ENCODE measurements around the gene GNG8.

The GNG8 gene

GRCh38 chr19:46616631-46617322, 19.2 kb downstream of the GNG8 start:
- peak; percentile 76 for DNase-seq

DNA sequence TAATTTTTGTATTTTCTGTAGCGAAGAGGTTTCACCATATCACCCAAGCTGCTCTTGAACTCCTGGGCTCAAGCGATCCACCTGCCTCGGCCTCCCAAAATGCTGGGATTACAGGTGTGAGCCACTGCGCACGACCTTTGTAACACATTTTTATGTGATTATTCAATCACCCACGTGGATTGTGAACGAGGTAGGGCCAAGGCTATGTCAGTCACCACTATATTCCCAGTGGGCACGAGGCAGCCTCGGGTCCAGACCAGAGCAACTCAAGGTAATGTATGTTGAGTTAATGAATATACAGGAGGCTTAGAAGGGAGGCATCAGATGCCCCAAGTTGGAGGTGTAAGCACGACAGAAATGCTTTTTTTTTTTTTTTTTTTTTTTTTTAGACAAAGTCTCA, 20.0 kb downstream of the GNG8 start:
- no peak for DNase-seq

GRCh38 chr19:46614114-46614722, 21.8 kb downstream of the GNG8 start:
- DNase-seq, result peak; percentile 85

DNA sequence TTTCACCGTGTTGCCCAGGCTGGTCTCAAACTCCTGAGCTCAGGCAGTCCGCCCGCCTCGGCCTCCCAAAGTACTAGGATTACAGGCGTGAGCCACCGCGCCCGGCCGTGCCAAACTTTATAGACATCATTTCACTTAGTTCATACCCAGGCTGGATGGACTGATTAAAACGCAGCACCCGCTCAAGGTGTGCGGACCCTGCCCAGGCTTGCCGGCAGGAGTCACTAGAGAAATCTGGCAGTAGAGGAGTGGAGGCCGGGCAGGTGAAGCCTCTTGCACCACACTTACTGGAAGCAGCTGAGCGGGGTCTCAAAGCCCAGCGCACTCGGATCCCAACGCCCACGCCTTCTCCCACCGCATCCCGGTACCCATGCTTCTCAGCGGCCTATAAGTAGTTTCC, 22.5 kb downstream of the GNG8 start:
- no peak for DNase-seq

GRCh38 chr19:46611776-46612175, 24.2 kb downstream of the GNG8 start:
- no peak for DNase-seq

DNA sequence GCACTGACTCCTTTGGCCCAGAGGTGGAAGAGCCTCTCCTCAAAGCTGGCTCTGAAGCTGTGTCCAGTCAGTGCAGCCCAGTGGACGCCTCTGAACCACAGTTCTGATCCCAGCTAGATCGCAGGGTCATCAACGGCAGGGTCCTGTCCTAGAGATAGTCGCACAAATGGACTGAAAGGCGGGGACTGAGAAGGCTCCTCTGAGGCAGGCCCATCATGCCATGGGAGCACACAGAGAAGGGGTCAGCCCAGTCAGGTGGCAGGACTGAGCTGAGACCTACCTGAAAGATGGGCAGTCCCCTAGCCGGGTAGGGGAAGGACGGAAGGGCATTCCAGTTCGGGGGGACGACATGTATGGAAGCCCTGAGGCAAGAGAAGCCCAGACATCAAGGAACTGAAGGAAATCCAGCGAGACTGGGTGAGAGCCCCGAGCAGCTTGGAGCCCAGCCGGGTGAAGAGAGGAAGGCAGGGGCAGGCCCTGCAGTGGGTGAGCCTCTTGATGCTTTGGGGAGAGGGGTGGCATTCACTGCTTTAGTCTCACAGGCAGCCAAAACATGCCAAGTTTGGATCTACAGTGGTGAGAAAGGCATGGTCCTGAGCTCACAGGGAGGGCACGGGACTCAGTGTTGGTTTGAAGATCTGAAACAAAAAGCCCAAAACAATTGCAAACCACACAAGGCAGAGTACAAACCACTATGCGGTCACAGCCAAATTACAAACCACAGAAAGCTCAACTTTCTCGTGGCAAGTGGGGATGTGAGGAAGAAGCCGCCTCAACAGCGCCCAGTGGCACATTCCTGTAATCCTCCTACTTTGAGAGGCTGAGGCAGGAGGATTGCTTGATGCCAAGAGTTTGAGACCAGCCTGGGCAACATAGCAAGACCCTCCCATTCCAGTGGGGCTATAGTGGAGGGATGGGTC, 24.9 kb downstream of the GNG8 start:
- DNase-seq, result no peak

GRCh38 chr19:46610413-46610775, 25.6 kb downstream of the GNG8 start:
- no peak for DNase-seq

- DNase-seq, result no peak
Observed at GRCh38 chr19:46609511-46610412, 26.2 kb downstream of the GNG8 start.

- DNase-seq, result no peak
Observed at GRCh38 chr19:46608581-46609345, 27.2 kb downstream of the GNG8 start.

GRCh38 chr19:46608178-46608577, 27.8 kb downstream of the GNG8 start:
- DNase-seq, result no peak

DNA sequence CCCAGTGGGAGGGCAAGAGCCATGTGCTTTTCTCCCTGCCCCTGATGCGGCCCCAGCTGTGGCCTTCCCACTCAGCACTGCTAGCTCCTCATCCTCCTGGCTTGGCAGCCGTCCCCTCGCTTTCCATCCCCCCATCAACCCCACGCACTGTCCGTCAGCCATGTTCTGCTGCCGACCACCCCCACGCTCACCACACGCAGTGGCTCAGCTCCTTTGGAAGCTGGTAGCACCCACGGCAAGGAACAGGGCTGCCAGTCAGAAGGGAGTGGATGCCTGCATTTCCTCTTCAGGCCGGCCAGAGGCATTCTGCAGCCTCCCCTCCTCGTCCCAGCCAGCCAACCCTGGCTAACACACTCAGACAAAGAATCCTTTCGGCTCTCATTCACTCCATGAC, 28.6 kb downstream of the GNG8 start:
- DNase-seq, result no peak

DNA sequence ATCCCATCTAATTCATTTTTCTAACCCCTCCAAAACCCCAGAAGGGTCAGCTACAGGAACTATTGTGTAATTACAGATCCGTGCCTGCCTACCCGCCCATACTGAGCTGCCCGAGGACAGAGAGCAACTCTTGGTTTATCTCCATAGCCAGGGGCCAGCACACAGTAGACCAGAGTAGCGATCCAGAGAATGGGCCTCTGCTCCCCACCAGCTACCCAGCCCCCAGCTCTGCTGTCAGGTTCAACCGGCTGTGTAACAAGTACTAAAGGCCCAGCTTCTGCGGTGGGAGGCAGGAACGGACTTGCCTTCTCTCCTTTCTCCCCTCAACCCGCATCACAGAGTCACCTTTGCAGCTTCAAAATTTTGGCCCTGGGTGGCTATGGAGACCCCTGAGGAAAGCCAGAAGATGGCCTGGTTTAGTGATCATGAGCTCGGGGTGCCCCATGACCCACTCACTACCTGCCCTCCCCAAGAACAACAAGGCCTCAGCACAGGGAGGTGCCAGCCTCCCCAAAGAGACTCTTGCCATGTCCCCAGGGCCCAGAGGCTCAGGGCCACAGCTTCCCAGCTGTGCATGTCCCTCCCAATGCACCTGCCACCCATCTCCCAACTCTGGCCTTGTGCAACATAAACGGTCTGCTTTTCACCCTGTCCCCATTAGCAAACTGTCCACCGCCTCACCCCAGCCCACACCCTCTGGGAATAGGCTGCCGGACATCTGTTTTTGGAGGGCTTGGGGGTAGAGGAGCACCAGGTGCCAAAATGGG, 29.1 kb downstream of the GNG8 start:
- no peak for DNase-seq

GRCh38 chr19:46606019-46606418, 30.0 kb downstream of the GNG8 start:
- no peak for DNase-seq

DNA sequence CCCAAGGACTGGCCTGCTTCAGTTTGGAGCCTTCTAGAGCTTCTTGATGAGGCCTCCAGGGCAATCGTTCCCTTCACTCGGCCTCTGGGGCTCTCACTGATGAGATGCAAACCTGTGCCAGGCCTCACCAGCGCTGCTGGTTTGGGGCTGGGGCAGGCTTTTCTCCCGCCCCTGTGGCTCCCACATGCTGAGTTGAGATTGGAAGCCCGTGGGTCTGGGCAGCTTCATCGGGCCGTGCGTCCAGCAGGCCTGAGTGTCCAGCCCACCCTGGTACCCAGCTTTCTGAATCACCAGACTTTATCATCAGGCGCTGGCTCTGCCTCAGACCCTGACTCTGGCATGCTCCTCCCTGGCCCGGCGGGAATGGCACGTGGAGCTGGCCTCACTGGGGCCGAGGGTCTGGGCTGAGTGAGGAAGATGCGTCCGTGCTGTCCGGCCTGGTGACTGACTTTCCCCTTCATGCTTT, 30.6 kb downstream of the GNG8 start:
- DNase-seq, result no peak

- no peak for DNase-seq
Observed at GRCh38 chr19:46604781-46605355, 31.1 kb downstream of the GNG8 start.

GRCh38 chr19:46603752-46604231, 32.2 kb downstream of the GNG8 start:
- DNase-seq, result no peak

DNA sequence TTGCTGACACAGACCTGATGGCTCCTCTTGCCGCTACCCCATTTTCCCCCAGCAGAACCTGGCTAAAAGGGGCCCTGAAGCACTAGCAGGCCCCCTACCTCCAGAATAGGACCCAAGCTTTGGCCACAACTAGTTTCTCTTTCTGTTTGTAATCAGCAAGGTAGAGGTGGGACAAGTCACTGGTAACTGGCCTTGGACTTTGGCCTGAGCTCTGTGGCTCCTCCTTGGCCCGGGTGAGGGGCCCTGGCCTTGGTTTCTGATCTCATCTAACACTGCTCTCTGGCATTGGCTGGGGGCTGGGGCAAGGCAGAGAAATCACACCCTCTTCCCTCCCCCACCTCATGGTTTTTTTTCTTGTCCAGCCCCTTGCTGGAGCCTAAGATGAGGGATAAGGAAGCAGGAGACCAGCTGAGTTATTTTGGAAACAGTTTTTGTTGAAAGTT, 32.8 kb downstream of the GNG8 start:
- DNase-seq, result no peak

DNA sequence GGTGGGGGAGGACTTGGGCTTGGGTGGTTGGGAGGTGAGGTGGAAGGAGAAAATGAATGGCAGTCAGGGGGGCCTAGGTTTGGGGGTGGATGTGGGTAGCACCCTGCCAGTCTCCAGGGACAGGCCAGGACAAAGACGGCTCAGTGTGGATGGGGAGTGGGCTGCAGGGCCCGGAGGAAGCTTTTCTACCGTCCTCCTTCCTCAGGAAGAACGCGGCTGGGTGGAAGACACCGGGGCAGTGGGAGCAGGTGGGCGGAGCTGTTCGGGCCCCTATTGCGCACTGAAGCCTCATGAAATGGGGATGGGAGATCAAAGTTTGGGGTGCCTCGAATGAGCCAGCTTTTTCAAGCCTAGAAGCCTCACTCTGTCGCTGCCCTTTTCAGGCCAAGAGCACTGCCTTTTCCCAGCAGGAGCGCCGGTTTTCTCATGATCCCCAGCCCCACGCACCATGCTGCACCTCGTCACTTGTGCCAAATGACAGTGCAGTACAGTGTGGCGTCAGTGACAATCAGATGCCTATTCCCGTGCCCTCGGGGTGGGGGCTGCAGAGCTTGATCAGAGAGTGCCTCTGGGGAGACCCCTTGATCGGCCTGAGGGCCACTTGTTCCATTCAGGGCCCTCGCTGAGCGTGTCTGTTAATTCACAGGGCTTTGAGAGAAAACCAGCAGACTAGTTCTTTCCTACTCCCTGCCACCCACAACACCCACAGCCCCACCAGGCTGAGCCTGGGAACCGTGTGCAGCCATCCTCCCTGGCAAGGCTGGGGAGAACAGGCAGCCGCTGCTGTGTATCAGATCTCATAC, 33.4 kb downstream of the GNG8 start:
- no peak for DNase-seq
